Kidney (tissue), 14 donors: ENCODE measurements around the gene KLHDC3. TPM values are rescaled to one million over a fixed set of nuclear protein-coding genes. Genes with fewer than 3 reads are reported as not detected.

Source experiments
- DNase-seq, 5 donors: peaks; one replicate each; pipeline ENCODE4 v3.0.0-alpha.2; 2013 to 2020
- FAIRE-seq: peaks from 2 replicates; lab custom pipeline; 2012; peaks lifted over from hg19 to GRCh38; lab: Jason Lieb, UNC
- H3K27ac ChIP-seq, 2 donors: one replicate each; pipeline ENCODE4 v1.7.0; 2013; ENCODE audit warnings: low read depth in 2 of 2, low read length in 2 of 2, inconsistent platforms in 1 of 2
- H3K27me3 ChIP-seq: one replicate; pipeline ENCODE4 v1.7.1; 2013; ENCODE audit warnings: low read length, inconsistent platforms; ENCODE audit not compliant: control insufficient read depth, insufficient read depth
- H3K36me3 ChIP-seq, 3 donors: one replicate each; pipeline versions ENCODE4 v1.7.0 to v1.7.1; 2013; ENCODE audit warnings: low read length in 3 of 3, control low read depth in 1 of 3, inconsistent platforms in 1 of 3; ENCODE audit not compliant: insufficient read depth in 3 of 3, control insufficient read depth in 2 of 3
- H3K4me1 ChIP-seq, 3 donors: one replicate each; pipeline versions ENCODE4 v1.7.0 to v1.7.1; 2013; ENCODE audit warnings: low read length in 3 of 3, inconsistent platforms in 1 of 3, low read depth in 1 of 3; ENCODE audit not compliant: control insufficient read depth in 2 of 3, insufficient read depth in 2 of 3
- H3K4me3 ChIP-seq, 3 donors: one replicate each; pipeline versions ENCODE4 v1.7.0 to v1.8.1; 2013; ENCODE audit warnings: low read length in 3 of 3, control low read depth in 1 of 3, inconsistent platforms in 1 of 3
- H3K9ac ChIP-seq, 3 donors: one replicate each; pipeline versions ENCODE4 v1.7.0 to v1.7.1; 2013; ENCODE audit warnings: low read length in 3 of 3, control low read depth in 1 of 3, inconsistent platforms in 1 of 3
- H3K9me3 ChIP-seq, 3 donors: one replicate each; pipeline versions ENCODE4 v1.7.0 to v1.7.1; 2013; ENCODE audit warnings: low read length in 3 of 3, control low read depth in 1 of 3, inconsistent platforms in 1 of 3; ENCODE audit not compliant: control insufficient read depth in 2 of 3, insufficient read depth in 1 of 3
- CTCF ChIP-seq: IDR thresholded peaks from 3 replicates; pipeline ENCODE4 v1.5.1; 2012; ENCODE audit warnings: mild to moderate bottlenecking, moderate library complexity, borderline replicate concordance; ENCODE audit not compliant: insufficient read depth; ENCODE audit errors: extremely low read depth
- intact Hi-C: fragments of 100-400 bp; cut with DNase I; formaldehyde crosslinking; loops from one replicate; pipeline ENCODE4 v1.11.1; 2022
- polyA plus RNA-seq: library from polyadenylated mRNA; stranded (reverse); fragments of 350-450 nt; fragmentation: Illumina TruSeq; extraction: RNeasy Lipid Tissue Mini Kit (QIAGEN cat#74804); gene quantifications from one replicate; pipeline ENCODE4 v1.2.3, GENCODE V29; 2014; ENCODE audit warnings: low read depth, low replicate concordance; ENCODE audit not compliant: insufficient read depth
- total RNA-seq: library from RNA; stranded (reverse); fragmentation: NEBNext Ultra II Directional; extraction: Animal tissue kit (Norgen Biotek cat#: 25700); gene quantifications from one replicate; pipeline ENCODE4 v1.2.1, GENCODE V29; 2021
- donor health status: control.
- donor health status: control.
- donor health status: control.
- donor health status: control.
- donor health status: control.
- donor health status: DM: yes; HTN: yes; CAD: no.
- donor health status: Normal renal cell carcinoma (clear cell type).

The KLHDC3 gene
- total and polyA plus RNA-seq, 2 donors from 2014 or later: 52.6 to 90.0 TPM

- no peak for TF ChIP-seq CTCF
- intact Hi-C loops: no loop called here
- no peaks in the 10 kb centered on the region for H3K4me1 ChIP-seq
- DNase-seq (no peak), FAIRE-seq (no peak)
- no peaks in the 10 kb centered on the region for H3K9me3 ChIP-seq
- no peak overlapping the region for H3K9ac ChIP-seq
- H3K4me3 ChIP-seq: no peak overlapping the region
- no peaks in the 10 kb centered on the region for H3K27me3 ChIP-seq
- no peak overlapping the region for H3K27ac ChIP-seq
- peaks cover 0 to 13% (median 3%) of the 10 kb centered on the region in 3 donors for H3K36me3 ChIP-seq
Observed at GRCh38 chr6:42970871-42971612, 43.0 kb upstream of the KLHDC3 start.

- no peak overlapping the region for H3K27ac ChIP-seq
- intact Hi-C loops: no loop called here
- no peaks in the 10 kb centered on the region for H3K9me3 ChIP-seq
- no peak for FAIRE-seq
- H3K36me3 ChIP-seq: peaks cover 0 to 8% (median 3%) of the 10 kb centered on the region in 3 donors
- H3K9ac ChIP-seq: no peak overlapping the region
- H3K4me3 ChIP-seq: no peak overlapping the region
- DNase-seq: no peak
- no peak for TF ChIP-seq CTCF
- no peaks in the 10 kb centered on the region for H3K27me3 ChIP-seq
- H3K4me1 ChIP-seq: no peaks in the 10 kb centered on the region
Observed at GRCh38 chr6:42971746-42972327, 42.2 kb upstream of the KLHDC3 start.

DNA sequence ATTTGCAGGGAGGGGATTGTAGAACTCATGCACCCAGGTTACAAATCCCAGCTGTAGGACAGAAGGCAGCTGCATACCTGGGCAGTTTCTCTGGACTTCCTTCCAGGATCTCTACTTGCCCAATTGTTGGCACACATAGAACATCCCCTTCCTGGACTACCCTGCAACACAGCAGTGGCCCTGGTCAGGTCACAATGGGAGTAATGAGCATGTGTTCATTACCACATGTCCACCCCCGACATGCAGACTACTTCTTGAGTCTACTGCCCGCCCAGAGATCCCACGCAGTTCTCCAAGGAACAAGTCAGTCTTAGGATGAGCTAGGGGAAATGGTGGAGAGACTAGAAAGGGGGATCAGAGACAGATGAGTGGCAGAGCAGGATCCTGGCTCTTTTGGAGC is 40.1 kb upstream of the KLHDC3 start:
- intact Hi-C loops: no loop called here

More for the DNA sequence above, 40.1 kb upstream of the KLHDC3 start:
- DNase-seq (no peak), FAIRE-seq (no peak)
- TF ChIP-seq CTCF: no peak
- Histone ChIP-seq H3K27ac (no peak overlapping the region), H3K9ac (no peak overlapping the region), H3K4me3 (no peak overlapping the region), H3K27me3 (no peaks in the 10 kb centered on the region), H3K9me3 (no peaks in the 10 kb centered on the region), H3K4me1 (peaks cover 0 to 4% (median 0%) of the 10 kb centered on the region in 3 donors), H3K36me3 (peaks cover 0 to 8% (median 3%) of the 10 kb centered on the region in 3 donors)
